H9 (cell line): Measurements from ENCODE around the gene ARL13A. TPM values are rescaled to one million over a fixed set of nuclear protein-coding genes. Genes with fewer than 3 reads are reported as not detected.

Source experiments
- DNase-seq: peaks from one replicate; pipeline ENCODE4 v3.0.0-alpha.2; 2017
- H2AFZ ChIP-seq: one replicate; pipeline ENCODE4 v1.6.1; 2013; ENCODE audit warnings: mild to moderate bottlenecking, low read length, control low read depth, moderate library complexity
- H2AK5ac ChIP-seq: 2 replicates; pipeline ENCODE4 v1.6.1; 2013; ENCODE audit warnings: low read length, control low read depth, mixed read lengths; ENCODE audit not compliant: insufficient read length
- H2BK120ac ChIP-seq: one replicate; pipeline ENCODE4 v1.6.1; 2013; ENCODE audit warnings: low read depth, mild to moderate bottlenecking, low read length, control low read depth, inconsistent platforms; ENCODE audit not compliant: poor library complexity, severe bottlenecking
- H2BK12ac ChIP-seq: 2 replicates; pipeline ENCODE4 v1.6.1; 2013; ENCODE audit warnings: low read length, control low read depth, mixed read lengths, low read depth; ENCODE audit not compliant: insufficient read length
- H2BK15ac ChIP-seq: 2 replicates; pipeline ENCODE4 v1.6.1; 2013; ENCODE audit warnings: low read depth, low read length, control low read depth
- H2BK20ac ChIP-seq: one replicate; pipeline ENCODE4 v1.6.1; 2013; ENCODE audit warnings: low read depth, mild to moderate bottlenecking, low read length, control low read depth, inconsistent platforms; ENCODE audit not compliant: poor library complexity, severe bottlenecking
- H2BK5ac ChIP-seq: 2 replicates; pipeline ENCODE4 v1.6.1; 2013; ENCODE audit warnings: low read length, control low read depth, mixed read lengths; ENCODE audit not compliant: insufficient read length
- H3K14ac ChIP-seq: 2 replicates; pipeline ENCODE4 v1.6.1; 2013; ENCODE audit warnings: low read length, control low read depth; ENCODE audit not compliant: insufficient read depth
- H3K18ac ChIP-seq: 2 replicates; pipeline ENCODE4 v1.6.1; 2013; ENCODE audit warnings: low read depth, mild to moderate bottlenecking, mixed read lengths, low read length, control low read depth; ENCODE audit not compliant: insufficient read length
- H3K23ac ChIP-seq: 2 replicates; pipeline ENCODE4 v1.6.1; 2013; ENCODE audit warnings: low read length, control low read depth, mixed read lengths, low read depth; ENCODE audit not compliant: insufficient read length
- H3K23me2 ChIP-seq: 2 replicates; pipeline ENCODE4 v1.6.1; 2013; ENCODE audit warnings: low read depth, mild to moderate bottlenecking, mixed read lengths, low read length, control low read depth; ENCODE audit not compliant: insufficient read length, poor library complexity, severe bottlenecking
- H3K27ac ChIP-seq: 2 replicates; pipeline ENCODE4 v1.5.1; 2013; ENCODE audit warnings: low read length, control low read depth, mixed read lengths, low read depth; ENCODE audit not compliant: insufficient read length
- H3K27me3 ChIP-seq: 2 replicates; pipeline ENCODE4 v1.6.1; 2013; ENCODE audit warnings: low read length, control low read depth, inconsistent platforms; ENCODE audit not compliant: insufficient read depth
- H3K4ac ChIP-seq: 2 replicates; pipeline ENCODE4 v1.6.1; 2013; ENCODE audit warnings: low read depth, mild to moderate bottlenecking, control low read depth, inconsistent platforms, low read length, moderate library complexity
- H3K4me1 ChIP-seq: 2 replicates; pipeline ENCODE4 v1.6.1; 2013; ENCODE audit warnings: low read length, control low read depth, inconsistent platforms; ENCODE audit not compliant: insufficient read depth
- H3K4me2 ChIP-seq: 2 replicates; pipeline ENCODE4 v1.6.1; 2013; ENCODE audit warnings: low read length, control low read depth, mixed read lengths; ENCODE audit not compliant: insufficient read length, insufficient read depth
- H3K56ac ChIP-seq: 2 replicates; pipeline ENCODE4 v1.6.1; 2013; ENCODE audit warnings: low read depth, mild to moderate bottlenecking, mixed read lengths, low read length, control low read depth; ENCODE audit not compliant: insufficient read length
- H3K79me1 ChIP-seq: 2 replicates; pipeline ENCODE4 v1.6.1; 2013; ENCODE audit warnings: low read depth, mild to moderate bottlenecking, moderate library complexity, low read length, control low read depth, inconsistent platforms; ENCODE audit not compliant: insufficient read depth, poor library complexity, severe bottlenecking
- H3K79me2 ChIP-seq: 2 replicates; pipeline ENCODE4 v1.6.1; 2013; ENCODE audit warnings: low read length, control low read depth, inconsistent platforms; ENCODE audit not compliant: insufficient read depth
- H3K9ac ChIP-seq: 2 replicates; pipeline ENCODE4 v1.6.1; 2013; ENCODE audit warnings: low read length, control low read depth, mixed read lengths; ENCODE audit not compliant: insufficient read length; ENCODE audit errors: extremely low read depth
- H3K9me3 ChIP-seq: one replicate; pipeline ENCODE4 v1.6.1; 2013; ENCODE audit warnings: low read depth, low read length, inconsistent platforms; ENCODE audit not compliant: control insufficient read depth
- H3T11ph ChIP-seq: one replicate; pipeline ENCODE4 v1.6.1; 2013; ENCODE audit warnings: mild to moderate bottlenecking, low read length, control low read depth, inconsistent platforms
- H4K20me1 ChIP-seq: one replicate; pipeline ENCODE4 v1.6.1; 2013; ENCODE audit not compliant: control insufficient read depth, insufficient read length, insufficient read depth
- H4K5ac ChIP-seq: 2 replicates; pipeline ENCODE4 v1.6.1; 2013; ENCODE audit warnings: low read depth, mild to moderate bottlenecking, mixed read lengths, low read length, control low read depth; ENCODE audit not compliant: insufficient read length
- H4K8ac ChIP-seq: replicated peaks from 2 replicates; pipeline ENCODE4 v1.6.1; 2013; ENCODE audit warnings: low read length, control low read depth, mixed read lengths, low read depth; ENCODE audit not compliant: insufficient read length
- H4K91ac ChIP-seq: 2 replicates; pipeline ENCODE4 v1.6.1; 2013; ENCODE audit warnings: low read depth, mild to moderate bottlenecking, moderate library complexity, mixed read lengths, low read length, control low read depth; ENCODE audit not compliant: insufficient read length
- H3K27ac Mint-ChIP-seq, 3 experiments: 2 replicates in 2 of 3; 3 replicates in 1 of 3; pipeline ENCODE4 v1.8.0; 2020 to 2021; ENCODE audit warnings: mixed read lengths in 3 of 3, mild to moderate bottlenecking in 1 of 3, moderate library complexity in 1 of 3
- H3K27me3 Mint-ChIP-seq: 2 replicates; pipeline ENCODE4 v1.8.0; 2021; ENCODE audit warnings: low read depth, mild to moderate bottlenecking, moderate library complexity, mixed read lengths
- H3K36me3 Mint-ChIP-seq, 3 experiments: 2 replicates in 2 of 3; 3 replicates in 1 of 3; pipeline ENCODE4 v1.8.0; 2020 to 2021; ENCODE audit warnings: low read depth in 3 of 3, mixed read lengths in 3 of 3; ENCODE audit not compliant: insufficient read depth in 1 of 3
- H3K4me1 Mint-ChIP-seq, 2 experiments: 2 replicates each; pipeline ENCODE4 v1.8.0; 2020; ENCODE audit warnings: mixed read lengths in 2 of 2
- H3K4me3 Mint-ChIP-seq, 2 experiments: 2 replicates in 1 of 2; 3 replicates in 1 of 2; pipeline ENCODE4 v1.8.0; 2020 to 2021; ENCODE audit warnings: mild to moderate bottlenecking in 2 of 2, mixed read lengths in 2 of 2, moderate library complexity in 1 of 2
- H3K9me3 Mint-ChIP-seq, 2 experiments: 2 replicates in 1 of 2; 3 replicates in 1 of 2; pipeline ENCODE4 v1.8.0; 2020; ENCODE audit warnings: mild to moderate bottlenecking in 2 of 2, mixed read lengths in 2 of 2, moderate library complexity in 1 of 2
- CTCF ChIP-seq: fragments of 200-600 bp; sonication (generic); conservative IDR thresholded peaks from 3 replicates; pipeline ENCODE4 v1.8.0; 2021; ENCODE audit warnings: antibody characterized with exemption, mild to moderate bottlenecking
- WGBS: extraction: QIAGEN DNeasy Blood & Tissue Kit; methylation state at CpG from one replicate; pipeline ENCODE4 v1.1.7; 2013; ENCODE audit warnings: missing lambda C conversion rate, low lambda C conversion rate, mixed read lengths; ENCODE audit not compliant: insufficient read length; ENCODE audit errors: extremely low coverage; 5-methylcytosine and 5-hydroxymethylcytosine counted together
- total RNA-seq: library from RNA; stranded (reverse); gene quantifications from 2 replicates; pipeline ENCODE4 v1.2.1, GENCODE V29; 2021

The ARL13A gene
- total RNA-seq, 1 experiment from 2014 or later = not detected

- Histone ChIP-seq H4K91ac (no peak overlapping the region), H2AFZ (no peak overlapping the region), H3K79me1 (no peaks in the 10 kb centered on the region), H3K4ac (no peak overlapping the region), H4K8ac (no peak overlapping the region), H3K23me2 (no peaks in the 10 kb centered on the region), H4K5ac (no peak overlapping the region), H3K4me2 (no peak overlapping the region), H3K4me1 (no peaks in the 10 kb centered on the region), H2BK12ac (no peak overlapping the region), H3K23ac (no peak overlapping the region), H2AK5ac (no peak overlapping the region), H3K56ac (no peak overlapping the region), H3K27ac (no peak overlapping the region), H3K27me3 (no peaks in the 10 kb centered on the region), H2BK5ac (no peak overlapping the region), H2BK15ac (no peak overlapping the region), H3K79me2 (no peaks in the 10 kb centered on the region), H2BK120ac (no peak overlapping the region), H2BK20ac (no peak overlapping the region), H3K14ac (no peak overlapping the region), H3K9ac (no peak overlapping the region), H3T11ph (no peak overlapping the region), H3K18ac (no peak overlapping the region), H3K9me3 (peaks cover 6% of the 10 kb centered on the region), H4K20me1 (no peaks in the 10 kb centered on the region)
- H3K4me1 Mint-ChIP-seq = no peaks in the 10 kb centered on the region
- no peak overlapping the region for H3K27ac Mint-ChIP-seq
- no peak overlapping the region for H3K4me3 Mint-ChIP-seq
- no peak for DNase-seq
- WGBS = no CpG with 5 or more reads among the region's 1 CpG
- peaks cover 17 to 55% (median 34%) of the 10 kb centered on the region in 3 experiments for H3K36me3 Mint-ChIP-seq
- H3K27me3 Mint-ChIP-seq = peaks cover 2% of the 10 kb centered on the region; the same call in 1 of the 2 replicates
- H3K9me3 Mint-ChIP-seq = peaks cover 53 to 63% of the 10 kb centered on the region in 2 experiments
- TF ChIP-seq CTCF = no peak
Observed at GRCh38 chrX:101029665-101030064, 60.2 kb downstream of the ARL13A start.
